Measurements from ENCODE around the gene ZNRD2.

Gene ZNRD2

DNA sequence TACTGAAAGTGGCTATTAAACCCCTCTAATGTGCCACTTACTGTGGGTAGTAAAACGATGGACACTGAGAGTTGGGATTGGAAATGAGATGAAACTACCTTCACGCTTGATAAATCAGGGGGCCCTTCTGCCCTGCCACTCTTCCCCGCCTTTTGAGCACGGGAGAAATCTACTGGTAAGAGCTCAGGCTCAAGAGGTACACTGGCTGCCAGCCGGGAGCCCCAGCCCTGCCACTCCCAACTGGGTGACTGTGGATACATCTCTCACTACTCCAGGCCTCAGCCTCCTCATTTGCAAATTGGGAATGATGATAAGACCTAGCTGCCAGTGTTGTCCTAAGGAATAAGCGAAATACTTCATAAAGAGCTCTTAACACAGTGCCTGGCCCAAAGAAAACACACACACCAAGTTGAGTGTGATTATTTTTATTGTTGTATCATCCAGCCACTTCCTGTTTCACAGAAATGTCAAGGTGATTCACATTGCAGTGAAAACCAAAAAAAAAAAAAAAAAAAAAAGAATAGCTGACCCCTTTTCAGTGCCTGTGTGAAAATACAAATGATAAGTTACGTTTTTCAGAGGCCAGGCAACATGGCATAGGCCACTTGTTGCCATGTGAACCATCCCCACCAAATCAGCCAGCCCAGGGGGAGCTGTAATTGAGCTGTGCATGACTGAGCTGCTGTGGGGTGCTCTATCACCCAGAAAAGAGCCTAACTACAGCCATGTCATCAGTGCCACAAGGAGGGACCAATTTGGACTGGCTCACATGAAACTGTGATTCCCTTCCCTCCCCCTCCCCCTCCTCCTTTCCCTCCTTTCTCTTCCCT lies 4.4 kb upstream of the ZNRD2 start:
- no peak overlapping the region for H3K9ac ChIP-seq (ENCODE audit: low read depth, low read length)
- no peak overlapping the region for H3K27ac ChIP-seq (ENCODE audit: low read depth, low read length)
- peaks cover 13% of the 10 kb centered on the region for H3K4me1 ChIP-seq (ENCODE audit: control insufficient read depth, insufficient read depth, low read length)

DNA sequence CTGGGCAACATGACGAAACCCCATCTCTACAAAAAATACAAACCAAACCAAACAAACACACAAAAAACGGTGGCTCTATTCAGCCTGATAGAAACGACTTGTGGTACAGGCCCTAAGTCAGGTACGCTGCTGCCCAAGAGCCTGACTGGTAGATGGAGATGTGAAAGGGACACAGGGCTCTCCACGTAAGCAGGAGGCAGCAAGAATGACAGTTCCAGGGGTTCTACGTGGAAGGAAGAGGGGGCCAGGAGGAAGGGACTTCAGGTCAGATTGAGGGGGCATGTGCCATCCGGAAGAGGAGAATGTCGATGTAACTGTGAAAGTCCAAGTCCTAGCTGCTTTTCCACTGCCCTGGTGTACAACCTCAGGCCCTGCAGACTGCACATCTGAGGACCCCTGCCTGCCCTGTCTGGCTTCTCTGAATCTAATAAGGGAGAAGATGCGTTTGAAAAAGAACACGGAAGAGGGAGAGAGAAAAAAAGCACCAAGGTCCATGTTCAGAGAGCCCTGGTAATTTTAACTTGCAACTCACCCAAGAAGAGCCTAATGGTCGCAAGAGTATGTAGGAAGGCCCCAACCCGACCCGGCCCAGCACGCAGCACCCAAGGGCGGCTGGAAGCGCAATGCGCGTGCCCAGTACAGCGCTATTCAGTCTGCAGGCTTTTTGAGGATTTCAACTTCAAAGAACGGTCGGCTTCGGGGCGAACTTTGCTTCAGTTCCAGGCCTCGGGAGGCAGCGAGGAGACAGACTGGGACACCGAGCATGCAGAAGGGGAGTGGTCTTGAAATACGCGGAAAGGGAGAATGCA lies 909 bp upstream of the ZNRD2 start:
- peak overlapping the region; percentile 84 for H3K4me3 ChIP-seq (ENCODE audit: low read depth, low read length)
- H3K27ac ChIP-seq (ENCODE audit: low read depth, low read length): peak overlapping the region; percentile 85
- no peaks in the 10 kb centered on the region; the same call in 1 of the 2 replicates for H3K27me3 ChIP-seq (ENCODE audit: control insufficient read depth, insufficient read depth, low read length)
- H3K9ac ChIP-seq (ENCODE audit: low read depth, low read length): 0 out of 2 replicates have a peak overlapping the region, but pooled peaks have one; percentile 28
- H3K36me3 ChIP-seq (ENCODE audit: control insufficient read depth, insufficient read depth, low read length): 0 out of 2 replicates have a peak, but pooled peaks cover 2% of the 10 kb centered on the region
- H3K9me3 ChIP-seq (ENCODE audit: control insufficient read depth, insufficient read depth, low read length): no peaks in the 10 kb centered on the region
- peaks cover 16% of the 10 kb centered on the region; the same call in 1 of the 2 replicates for H3K4me1 ChIP-seq (ENCODE audit: control insufficient read depth, insufficient read depth, low read length)

More for the DNA sequence above, 4.4 kb upstream of the ZNRD2 start:
- H3K27me3 ChIP-seq (ENCODE audit: control insufficient read depth, insufficient read depth, low read length): no peaks in the 10 kb centered on the region
- H3K9me3 ChIP-seq (ENCODE audit: control insufficient read depth, insufficient read depth, low read length): no peaks in the 10 kb centered on the region
- H3K36me3 ChIP-seq (ENCODE audit: control insufficient read depth, insufficient read depth, low read length): no peaks in the 10 kb centered on the region
- H3K4me3 ChIP-seq (ENCODE audit: low read depth, low read length): no peak overlapping the region

DNA sequence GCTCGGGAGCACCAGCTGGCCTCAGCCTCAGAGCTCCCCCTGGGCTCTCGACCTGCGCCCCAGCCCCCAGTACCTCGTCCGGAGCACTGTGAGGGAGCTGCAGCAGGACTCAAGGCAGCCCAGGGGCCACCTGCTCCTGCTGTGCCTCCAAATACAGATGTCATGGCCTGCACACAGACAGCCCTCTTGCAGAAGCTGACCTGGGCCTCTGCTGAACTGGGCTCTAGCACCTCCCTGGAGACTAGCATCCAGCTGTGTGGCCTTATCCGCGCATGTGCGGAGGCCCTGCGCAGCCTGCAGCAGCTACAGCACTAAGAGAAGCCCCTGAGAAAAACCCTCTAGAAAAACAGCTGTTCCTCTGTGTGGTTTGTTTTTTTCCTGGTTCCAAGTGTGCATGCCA lies 1.1 kb downstream of the ZNRD2 start:
- Histone ChIP-seq H3K27ac (ENCODE audit: low read depth, low read length) (no peak overlapping the region), H3K36me3 (ENCODE audit: control insufficient read depth, insufficient read depth, low read length) (0 out of 2 replicates have a peak, but pooled peaks cover 2% of the 10 kb centered on the region), H3K27me3 (ENCODE audit: control insufficient read depth, insufficient read depth, low read length) (peaks cover 17% of the 10 kb centered on the region), H3K9ac (ENCODE audit: low read depth, low read length) (no peak overlapping the region), H3K4me1 (ENCODE audit: control insufficient read depth, insufficient read depth, low read length) (peaks cover 24% of the 10 kb centered on the region), H3K9me3 (ENCODE audit: control insufficient read depth, insufficient read depth, low read length) (no peaks in the 10 kb centered on the region), H3K4me3 (ENCODE audit: low read depth, low read length) (peak overlapping the region; percentile 84)

DNA sequence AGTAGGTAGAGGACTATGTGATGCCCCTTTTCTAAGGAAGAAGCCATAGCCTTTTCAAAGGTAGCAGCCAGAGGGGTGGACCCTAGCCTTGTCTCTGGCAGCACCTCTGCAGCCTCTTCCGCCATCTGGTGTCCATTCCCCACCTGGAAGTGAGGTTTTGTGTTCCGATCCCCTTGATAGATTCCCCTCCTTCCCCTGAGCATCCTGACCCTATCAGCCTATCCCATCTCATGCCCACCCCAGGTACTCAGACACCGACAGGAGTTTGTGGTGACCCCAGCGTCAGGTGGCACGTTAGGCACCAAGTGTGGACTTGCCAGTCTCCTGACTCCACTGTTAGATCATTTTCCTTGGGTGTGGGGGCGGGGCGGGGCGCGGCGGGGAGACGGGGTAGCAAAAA lies 1.7 kb downstream of the ZNRD2 start:
- Histone ChIP-seq H3K4me1 (ENCODE audit: control insufficient read depth, insufficient read depth, low read length) (peaks cover 24% of the 10 kb centered on the region), H3K27me3 (ENCODE audit: control insufficient read depth, insufficient read depth, low read length) (peaks cover 22% of the 10 kb centered on the region), H3K9ac (ENCODE audit: low read depth, low read length) (no peak overlapping the region), H3K4me3 (ENCODE audit: low read depth, low read length) (peak overlapping the region; percentile 60), H3K27ac (ENCODE audit: low read depth, low read length) (no peak overlapping the region), H3K36me3 (ENCODE audit: control insufficient read depth, insufficient read depth, low read length) (0 out of 2 replicates have a peak, but pooled peaks cover 2% of the 10 kb centered on the region), H3K9me3 (ENCODE audit: control insufficient read depth, insufficient read depth, low read length) (no peaks in the 10 kb centered on the region)

DNA sequence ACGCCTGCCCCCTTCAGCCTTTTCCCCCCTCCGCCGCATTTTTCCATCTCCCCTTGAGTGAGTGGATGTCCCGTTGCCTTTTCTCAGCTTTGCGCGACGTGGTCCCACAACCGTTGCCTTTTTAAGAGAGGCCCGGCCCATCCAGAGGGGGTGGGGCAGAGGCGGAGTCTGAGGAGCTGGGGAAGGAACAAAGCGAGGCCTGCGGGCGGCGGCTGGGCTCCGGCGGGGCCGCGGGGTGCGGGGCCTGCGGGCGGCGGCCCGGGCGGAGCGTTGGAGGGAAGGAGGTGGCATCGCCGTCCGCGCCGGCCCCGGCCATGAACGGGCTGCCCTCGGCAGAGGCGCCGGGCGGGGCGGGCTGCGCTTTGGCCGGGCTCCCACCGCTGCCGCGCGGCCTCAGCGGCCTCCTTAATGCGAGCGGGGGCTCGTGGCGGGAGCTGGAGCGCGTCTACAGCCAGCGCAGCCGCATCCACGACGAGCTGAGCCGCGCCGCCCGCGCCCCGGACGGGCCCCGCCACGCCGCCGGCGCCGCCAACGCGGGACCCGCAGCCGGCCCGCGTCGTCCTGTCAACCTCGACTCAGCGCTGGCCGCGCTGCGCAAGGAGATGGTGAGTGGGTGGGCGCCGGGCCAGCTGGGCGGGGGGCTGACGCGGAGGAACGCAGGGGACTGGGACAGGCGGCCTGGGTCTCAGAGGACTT lies 2.2 kb downstream of the ZNRD2 start, which contains the start of gene FAM89B:
FAM89B (plus strand) TSS at position 183 of the 696 bp plus-strand sequence; CDS start at position 315, 132 bp downstream.
- H3K9ac ChIP-seq (ENCODE audit: low read depth, low read length): no peak within 1 kb of the TSS
- peaks cover 24% of the 10 kb centered on the region for H3K4me1 ChIP-seq (ENCODE audit: control insufficient read depth, insufficient read depth, low read length)
- no peaks in the 10 kb centered on the region for H3K9me3 ChIP-seq (ENCODE audit: control insufficient read depth, insufficient read depth, low read length)
- 0 out of 2 replicates have a peak, but pooled peaks cover 2% of the 10 kb centered on the region for H3K36me3 ChIP-seq (ENCODE audit: control insufficient read depth, insufficient read depth, low read length)
- peak within 1 kb of the TSS; percentile 84 for H3K4me3 ChIP-seq (ENCODE audit: low read depth, low read length)
- H3K27ac ChIP-seq (ENCODE audit: low read depth, low read length): no peak within 1 kb of the TSS
- peaks cover 28% of the 10 kb centered on the region for H3K27me3 ChIP-seq (ENCODE audit: control insufficient read depth, insufficient read depth, low read length)

DNA sequence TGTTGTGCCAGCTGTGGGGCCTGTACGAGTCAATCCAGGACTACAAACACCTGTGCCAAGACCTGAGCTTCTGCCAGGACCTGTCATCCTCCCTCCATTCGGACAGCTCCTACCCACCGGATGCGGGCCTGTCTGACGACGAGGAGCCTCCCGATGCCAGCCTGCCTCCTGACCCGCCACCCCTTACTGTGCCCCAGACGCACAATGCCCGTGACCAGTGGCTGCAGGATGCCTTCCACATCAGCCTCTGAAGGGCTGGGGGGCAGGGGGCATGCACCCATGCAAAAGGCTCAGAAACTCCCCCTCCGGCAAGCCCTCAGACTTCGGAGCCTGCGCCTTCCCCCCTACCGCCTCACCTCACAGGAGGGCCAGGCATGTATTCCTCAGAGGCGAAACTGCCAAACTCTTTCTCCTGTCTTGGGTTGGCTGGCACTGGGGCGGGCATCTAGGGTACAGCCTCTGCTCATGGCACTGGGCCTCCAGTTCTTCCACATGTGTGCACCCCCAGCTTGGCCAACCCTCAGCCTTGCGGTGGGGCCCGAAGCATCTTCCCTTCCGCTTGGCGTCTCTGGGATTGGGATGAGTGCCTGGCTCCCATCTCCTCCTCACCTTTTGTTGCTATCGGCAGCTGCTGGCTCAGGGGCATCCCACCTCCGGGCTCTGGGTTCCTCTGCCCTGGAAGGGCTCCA lies 3.3 kb downstream of the ZNRD2 start:
- H3K36me3 ChIP-seq (ENCODE audit: control insufficient read depth, insufficient read depth, low read length): 0 out of 2 replicates have a peak, but pooled peaks cover 2% of the 10 kb centered on the region
- H3K4me3 ChIP-seq (ENCODE audit: low read depth, low read length): no peak overlapping the region
- H3K27me3 ChIP-seq (ENCODE audit: control insufficient read depth, insufficient read depth, low read length): peaks cover 37% of the 10 kb centered on the region
- no peak overlapping the region for H3K9ac ChIP-seq (ENCODE audit: low read depth, low read length)
- H3K4me1 ChIP-seq (ENCODE audit: control insufficient read depth, insufficient read depth, low read length): peaks cover 24% of the 10 kb centered on the region
- H3K27ac ChIP-seq (ENCODE audit: low read depth, low read length): peak overlapping the region; percentile 11
- H3K9me3 ChIP-seq (ENCODE audit: control insufficient read depth, insufficient read depth, low read length): no peaks in the 10 kb centered on the region

DNA sequence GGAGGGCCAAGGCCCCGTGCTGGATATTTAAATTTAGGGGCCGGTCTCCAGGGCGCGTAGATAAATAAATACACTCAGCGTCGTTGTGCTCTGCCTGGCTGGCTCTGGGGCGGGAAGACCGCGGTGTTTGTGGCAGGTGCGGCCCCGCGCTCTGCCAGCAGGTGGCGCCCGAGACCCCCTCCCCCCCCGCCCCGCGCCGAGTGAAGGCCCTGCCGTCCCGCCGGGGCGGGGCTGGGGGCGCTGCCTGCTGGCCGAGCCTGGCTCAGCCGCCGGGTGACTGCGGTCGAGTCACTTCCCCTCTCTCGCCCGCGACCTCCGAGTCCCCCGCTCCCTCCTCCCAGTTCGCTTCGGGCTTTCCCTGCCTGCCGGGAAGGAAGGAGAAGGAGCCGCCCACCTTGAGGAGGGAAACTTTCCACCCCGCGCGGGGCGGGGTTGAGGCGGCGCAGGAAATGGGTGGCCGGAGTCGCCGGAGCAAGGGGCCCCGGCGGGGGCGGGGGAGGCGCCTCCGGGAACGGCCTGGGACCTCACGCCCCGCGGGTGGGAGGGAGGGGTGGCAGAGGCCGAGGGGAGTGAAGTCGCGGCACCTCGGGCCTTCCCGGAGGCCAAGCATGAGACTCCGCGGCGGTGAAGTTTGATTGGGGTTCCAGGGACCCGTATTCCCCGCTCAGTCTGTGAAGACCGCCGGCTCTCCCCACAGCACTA lies 4.0 kb downstream of the ZNRD2 start:
- H3K27me3 ChIP-seq (ENCODE audit: control insufficient read depth, insufficient read depth, low read length): peaks cover 39% of the 10 kb centered on the region
- H3K9me3 ChIP-seq (ENCODE audit: control insufficient read depth, insufficient read depth, low read length): no peaks in the 10 kb centered on the region
- no peak overlapping the region for H3K9ac ChIP-seq (ENCODE audit: low read depth, low read length)
- H3K4me1 ChIP-seq (ENCODE audit: control insufficient read depth, insufficient read depth, low read length): peaks cover 18% of the 10 kb centered on the region
- H3K4me3 ChIP-seq (ENCODE audit: low read depth, low read length): peak overlapping the region; percentile 56
- H3K36me3 ChIP-seq (ENCODE audit: control insufficient read depth, insufficient read depth, low read length): 0 out of 2 replicates have a peak, but pooled peaks cover 2% of the 10 kb centered on the region
- peak overlapping the region; percentile 25 for H3K27ac ChIP-seq (ENCODE audit: low read depth, low read length)

DNA sequence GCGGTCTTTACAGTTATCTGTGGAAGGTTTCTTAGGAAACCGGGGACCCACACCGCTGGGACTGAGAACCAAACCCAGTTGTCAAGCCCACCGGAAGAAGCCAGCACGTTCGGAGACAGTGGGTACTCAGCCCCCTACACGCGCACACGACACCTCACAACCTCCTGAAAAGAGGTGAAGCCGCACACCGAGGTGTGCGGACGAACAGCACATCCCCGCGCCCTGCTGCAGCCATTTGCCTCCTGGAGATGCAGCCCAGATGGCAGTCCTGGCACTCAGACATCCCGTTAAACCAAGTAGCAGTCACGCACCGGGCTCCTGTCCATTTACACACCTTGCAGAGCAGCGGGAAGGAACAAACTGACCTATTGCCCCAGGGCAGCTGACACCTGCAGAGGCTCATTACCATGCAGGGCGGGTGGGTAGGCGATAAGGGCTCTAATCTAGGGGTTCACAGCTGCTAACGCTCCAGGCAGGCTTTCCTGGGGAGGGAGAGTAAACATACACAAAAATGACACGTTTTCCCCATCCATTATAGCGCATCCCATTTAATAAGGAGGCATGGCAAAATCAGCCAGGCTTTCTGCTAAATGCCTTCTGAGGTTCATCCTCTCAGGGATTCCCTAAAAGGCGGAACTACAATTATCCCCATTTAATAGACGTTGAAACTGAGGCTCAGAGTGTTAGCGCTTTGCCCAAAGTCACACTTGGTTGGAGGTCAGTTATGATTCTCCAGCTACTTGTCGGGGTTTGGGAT lies 4.7 kb downstream of the ZNRD2 start:
- Histone ChIP-seq H3K4me3 (ENCODE audit: low read depth, low read length) (peak overlapping the region; percentile 56), H3K4me1 (ENCODE audit: control insufficient read depth, insufficient read depth, low read length) (peaks cover 16% of the 10 kb centered on the region), H3K36me3 (ENCODE audit: control insufficient read depth, insufficient read depth, low read length) (0 out of 2 replicates have a peak, but pooled peaks cover 2% of the 10 kb centered on the region), H3K9me3 (ENCODE audit: control insufficient read depth, insufficient read depth, low read length) (no peaks in the 10 kb centered on the region), H3K9ac (ENCODE audit: low read depth, low read length) (no peak overlapping the region), H3K27me3 (ENCODE audit: control insufficient read depth, insufficient read depth, low read length) (peaks cover 43% of the 10 kb centered on the region), H3K27ac (ENCODE audit: low read depth, low read length) (no peak overlapping the region)

DNA sequence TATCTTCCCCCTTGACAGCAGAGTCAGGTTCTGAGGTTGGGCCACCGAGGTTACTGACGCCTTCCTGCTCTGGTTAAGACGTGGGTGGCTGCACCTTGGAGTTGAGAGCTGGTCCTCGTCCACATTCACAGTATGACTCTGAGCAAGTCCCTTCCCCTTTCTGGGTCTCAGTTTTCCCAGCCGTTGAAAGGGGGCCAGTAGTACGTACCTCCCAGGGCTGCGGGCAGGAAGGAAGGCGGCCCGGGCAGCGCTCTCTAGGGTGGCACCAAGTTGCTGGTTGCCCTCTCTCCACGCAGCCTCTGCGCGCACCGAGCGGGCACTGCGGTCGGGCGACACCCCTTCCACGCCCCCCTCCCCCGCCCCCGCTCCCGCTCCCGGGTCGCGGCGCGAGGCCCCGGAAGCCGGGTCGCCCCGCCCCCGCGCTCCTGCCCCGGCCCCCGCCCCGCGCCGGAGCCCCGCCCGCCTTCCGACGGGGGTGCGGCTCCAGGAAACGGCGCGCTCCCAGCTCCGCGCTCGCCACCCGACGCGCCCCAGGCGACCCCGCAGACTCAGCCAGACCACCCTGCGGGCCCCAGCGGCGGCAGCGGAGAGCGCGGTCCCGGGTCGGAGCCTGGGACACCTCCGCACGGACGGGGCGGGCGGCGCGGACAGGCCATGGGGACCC lies 5.4 kb downstream of the ZNRD2 start, which contains the start of gene EHBP1L1:
EHBP1L1 (plus strand) TSS at position 486 of the 664 bp plus-strand sequence. CDS start 250 bp downstream, outside the sequence.
- Histone ChIP-seq H3K27me3 (ENCODE audit: control insufficient read depth, insufficient read depth, low read length) (peaks cover 43% of the 10 kb centered on the region), H3K4me3 (ENCODE audit: low read depth, low read length) (peak within 1 kb of the TSS; percentile 56), H3K27ac (ENCODE audit: low read depth, low read length) (no peak within 1 kb of the TSS), H3K9ac (ENCODE audit: low read depth, low read length) (no peak within 1 kb of the TSS), H3K9me3 (ENCODE audit: control insufficient read depth, insufficient read depth, low read length) (no peaks in the 10 kb centered on the region), H3K36me3 (ENCODE audit: control insufficient read depth, insufficient read depth, low read length) (0 out of 2 replicates have a peak, but pooled peaks cover 2% of the 10 kb centered on the region), H3K4me1 (ENCODE audit: control insufficient read depth, insufficient read depth, low read length) (peaks cover 16% of the 10 kb centered on the region)
